AG04450 (cell line): ENCODE data around the gene CCDC78. TPM values are rescaled to one million over a fixed set of nuclear protein-coding genes. Genes with fewer than 3 reads are reported as not detected.

Experiments used
- CTCF ChIA-PET: fragments of 300-600, 350-600 bp; formaldehyde crosslinking; extraction: SDS; loops from one replicate; lab custom pipeline; 2022; ENCODE audit warnings: antibody characterized with exemption, inconsistent platforms; lab: Charles Lee
- POLR2A ChIA-PET: fragments of 350-600 bp; formaldehyde crosslinking; extraction: SDS; loops from one replicate; lab custom pipeline; 2021; ENCODE audit warnings: antibody characterized with exemption, inconsistent platforms; lab: Yijun Ruan, JAX
- DNase-seq: peaks from one replicate; pipeline ENCODE4 v3.0.0-alpha.2; 2011; ENCODE audit warnings: low read depth, low spot score
- H3K27ac ChIP-seq: one replicate; pipeline ENCODE4 v1.5.1; 2012; ENCODE audit warnings: low read depth, low read length, control low read depth
- H3K27me3 ChIP-seq: one replicate; pipeline ENCODE4 v1.6.0; 2012; ENCODE audit warnings: low read length; ENCODE audit not compliant: control insufficient read depth, insufficient read depth
- H3K4me3 ChIP-seq: 2 replicates; pipeline ENCODE4 v1.5.1; 2011; ENCODE audit warnings: mild to moderate bottlenecking, low read depth, low read length, control low read depth
- H3K9me3 ChIP-seq: 2 replicates; pipeline ENCODE4 v1.5.1; 2012; ENCODE audit warnings: low read length; ENCODE audit not compliant: control insufficient read depth, insufficient read depth
- polyA plus RNA-seq: library from polyadenylated mRNA; depleted of rRNA; stranded (reverse); fragments of >200 nt; gene quantifications from 2 replicates; pipeline ENCODE4 v1.2.3, GENCODE V29; 2011
- TF ChIP-seq, protein P1 (sequence below): IDR thresholded peaks from 2 replicates; pipeline ENCODE4 v1.5.1; 2011; ENCODE audit warnings: low read depth, low read length, control low read depth, inconsistent platforms

CCDC78 gene
- polyA plus RNA-seq, 1 experiment: 1.1 TPM

DNA sequence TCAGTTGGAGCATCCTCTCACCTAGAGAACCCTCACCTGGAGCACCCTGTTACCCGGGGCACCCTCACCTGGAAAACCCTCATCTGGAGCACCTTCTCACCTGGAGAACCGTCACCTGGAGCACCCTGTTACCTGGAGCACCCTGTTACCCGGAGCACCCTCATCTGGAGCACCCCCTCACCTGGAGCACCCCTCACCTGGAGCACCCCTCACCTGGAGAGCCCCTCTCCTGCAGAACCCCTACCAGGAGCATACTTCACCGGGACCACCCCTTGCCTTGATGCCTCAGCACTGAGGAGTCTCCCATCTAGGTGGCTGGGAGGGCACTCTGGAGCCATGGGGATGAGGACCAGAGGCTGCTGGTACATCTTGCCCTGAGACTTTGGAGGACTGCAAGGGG is 17.3 kb downstream of the CCDC78 start:
- Histone ChIP-seq H3K9me3 (no peaks in the 10 kb centered on the region; the same call in 1 of the 2 replicates), H3K27ac (no peak overlapping the region), H3K4me3 (no peak overlapping the region), H3K27me3 (peaks cover 34% of the 10 kb centered on the region)
- CTCF ChIA-PET: interaction anchor here (0.6 to 4.2 kb wide), 4 partner anchors 9 to 106 kb away, joined by 3 to 29 read pairs (median 5); no protein-coding TSS in a partner anchor
- TF ChIP-seq, protein P1, sequence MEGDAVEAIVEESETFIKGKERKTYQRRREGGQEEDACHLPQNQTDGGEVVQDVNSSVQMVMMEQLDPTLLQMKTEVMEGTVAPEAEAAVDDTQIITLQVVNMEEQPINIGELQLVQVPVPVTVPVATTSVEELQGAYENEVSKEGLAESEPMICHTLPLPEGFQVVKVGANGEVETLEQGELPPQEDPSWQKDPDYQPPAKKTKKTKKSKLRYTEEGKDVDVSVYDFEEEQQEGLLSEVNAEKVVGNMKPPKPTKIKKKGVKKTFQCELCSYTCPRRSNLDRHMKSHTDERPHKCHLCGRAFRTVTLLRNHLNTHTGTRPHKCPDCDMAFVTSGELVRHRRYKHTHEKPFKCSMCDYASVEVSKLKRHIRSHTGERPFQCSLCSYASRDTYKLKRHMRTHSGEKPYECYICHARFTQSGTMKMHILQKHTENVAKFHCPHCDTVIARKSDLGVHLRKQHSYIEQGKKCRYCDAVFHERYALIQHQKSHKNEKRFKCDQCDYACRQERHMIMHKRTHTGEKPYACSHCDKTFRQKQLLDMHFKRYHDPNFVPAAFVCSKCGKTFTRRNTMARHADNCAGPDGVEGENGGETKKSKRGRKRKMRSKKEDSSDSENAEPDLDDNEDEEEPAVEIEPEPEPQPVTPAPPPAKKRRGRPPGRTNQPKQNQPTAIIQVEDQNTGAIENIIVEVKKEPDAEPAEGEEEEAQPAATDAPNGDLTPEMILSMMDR: no peak
- no peak for DNase-seq
- POLR2A ChIA-PET: interaction anchor here (0.6 to 1.0 kb wide), 6 partner anchors 19 to 328 kb away, joined by 3 to 4 read pairs (median 4); partner anchors contain the start of genes CHTF18, RPUSD1 and WDR24

DNA sequence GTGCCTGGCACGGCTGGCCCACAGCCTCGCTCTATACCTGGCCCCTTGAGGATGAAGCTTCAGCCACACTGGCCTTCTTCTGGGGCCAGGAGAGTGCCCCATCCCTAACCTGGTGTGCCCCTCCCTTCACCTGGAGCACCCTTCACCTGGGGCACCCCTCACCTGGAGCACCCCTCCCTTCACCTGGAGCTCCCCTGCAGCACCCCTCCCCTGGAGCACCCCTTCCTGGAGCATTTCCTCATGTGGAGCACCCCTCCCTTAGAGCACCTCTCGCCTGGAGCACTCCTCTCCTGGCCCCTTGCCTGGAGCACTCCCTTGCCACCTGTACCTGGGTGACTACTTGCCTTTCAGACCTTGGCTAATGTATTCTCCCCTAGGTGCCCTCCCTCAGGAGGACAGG is 18.2 kb downstream of the CCDC78 start:
- Histone ChIP-seq H3K4me3 (no peak overlapping the region), H3K27me3 (peaks cover 43% of the 10 kb centered on the region), H3K27ac (no peak overlapping the region), H3K9me3 (no peaks in the 10 kb centered on the region; the same call in 1 of the 2 replicates)
- ChIA-PET POLR2A (no interaction called here), CTCF (no interaction called here)
- no peak for DNase-seq
- TF ChIP-seq, protein P1: no peak

DNA sequence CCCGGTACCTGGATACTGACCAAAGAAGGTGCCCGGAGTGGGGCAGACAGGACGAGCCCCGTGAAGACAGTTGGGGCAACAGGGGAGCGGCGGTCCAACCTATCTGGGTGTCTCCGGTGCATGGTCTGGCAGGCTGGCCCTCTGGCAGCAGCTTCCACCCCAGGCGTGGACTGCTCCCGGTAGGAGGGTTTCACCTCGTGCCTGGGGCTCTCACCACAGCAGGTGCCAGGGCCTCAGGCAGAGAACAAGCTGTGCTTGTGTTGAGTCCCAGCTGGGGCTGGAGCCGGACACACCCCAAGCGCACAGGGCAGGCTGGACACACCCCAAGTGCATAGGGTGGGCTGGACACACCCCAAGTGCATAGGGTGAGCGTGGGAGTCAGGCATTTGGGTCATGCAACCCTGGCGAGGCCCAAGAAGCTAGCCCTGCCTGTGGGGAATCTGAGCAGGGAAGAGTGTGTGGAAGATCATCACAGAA is 19.1 kb downstream of the CCDC78 start:
- TF ChIP-seq, protein P1: no peak
- ChIA-PET CTCF (interaction anchor here (1.6 kb wide), 1 partner anchor 9 kb away, joined by 3 read pairs; no protein-coding TSS in a partner anchor), POLR2A (interaction anchor here (0.6 to 1.1 kb wide), 2 partner anchors 17 to 46 kb away, joined by 3 read pairs; partner anchors contain the start of gene WDR24)
- peaks cover 52% of the 10 kb centered on the region for H3K27me3 ChIP-seq
- no peak overlapping the region for H3K4me3 ChIP-seq
- no peak for DNase-seq
- H3K9me3 ChIP-seq: no peaks in the 10 kb centered on the region; the same call in 1 of the 2 replicates
- H3K27ac ChIP-seq: no peak overlapping the region

DNA sequence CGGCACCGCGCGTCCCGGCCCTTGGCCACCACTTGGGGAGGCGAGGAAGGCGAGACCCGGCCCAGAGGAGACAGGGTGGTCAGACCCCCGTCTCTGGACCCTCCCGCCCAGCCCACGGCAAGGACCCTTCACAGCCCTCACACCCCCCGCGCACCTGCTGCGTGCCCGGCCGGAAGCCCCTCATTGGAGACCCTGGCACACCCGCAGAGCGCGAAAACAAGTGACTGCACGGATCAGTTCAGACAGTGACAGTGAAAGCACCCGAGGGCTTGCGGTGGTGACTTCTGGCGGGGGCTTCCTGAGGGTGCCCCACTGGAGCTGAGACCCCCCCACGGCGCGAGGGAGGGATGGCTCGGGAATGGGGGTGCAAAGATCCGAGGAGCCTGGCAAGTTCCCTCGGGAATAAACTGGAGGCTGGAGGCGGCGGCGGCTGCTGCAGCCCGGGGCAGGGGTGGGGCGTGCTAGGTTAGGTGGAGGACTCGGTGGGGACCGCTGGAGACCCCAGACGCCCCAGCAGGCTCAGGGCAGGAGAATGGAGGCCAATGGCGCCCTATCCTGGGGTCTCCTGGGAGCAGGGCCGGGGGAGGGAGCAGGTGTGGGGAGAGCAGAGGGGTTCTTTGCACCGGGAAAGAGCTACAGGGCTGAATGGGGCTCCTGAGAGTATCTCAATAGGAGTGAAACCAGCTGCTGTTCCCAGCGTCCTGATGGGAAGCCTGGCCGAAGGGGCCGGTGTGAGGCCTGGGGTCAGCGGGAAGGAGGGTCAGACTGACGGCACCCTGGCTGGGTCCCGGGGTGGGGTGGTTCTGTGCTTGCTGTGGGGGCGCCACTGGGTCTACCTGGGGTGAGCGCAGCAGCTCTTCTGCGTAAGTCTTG is 19.8 kb downstream of the CCDC78 start:
- DNase-seq: no peak
- Histone ChIP-seq H3K4me3 (no peak overlapping the region), H3K9me3 (no peaks in the 10 kb centered on the region; the same call in 1 of the 2 replicates), H3K27ac (no peak overlapping the region), H3K27me3 (peaks cover 59% of the 10 kb centered on the region)
- ChIA-PET CTCF (interaction anchor here (1.6 kb wide), 1 partner anchor 10 kb away, joined by 3 read pairs; no protein-coding TSS in a partner anchor), POLR2A (interaction anchor here (1.1 kb wide), 1 partner anchor 16 kb away, joined by 3 read pairs; the partner anchor contains the start of gene WDR24)
- TF ChIP-seq, protein P1: no peak
